ENCODE measurements around the gene HSPB3.

- no peak for TF ChIP-seq CTCF (IDR thresholded peaks at IDR 0.05; ENCODE audit: low read depth, low read length)
- TF ChIP-seq EZH2phosphoT487 (IDR thresholded peaks at IDR 0.05; ENCODE audit: low read depth): no peak
Measured at GRCh38 chr5:54470677-54471076, 15.2 kb downstream of the HSPB3 start.
